ENCODE results near the gene TMOD1.
"Not testable (repeated sequence)": the region's sequence is repeated elsewhere in the genome, so short reads cannot be mapped to it uniquely, and the experiment has no call there.

TMOD1 gene

DNA sequence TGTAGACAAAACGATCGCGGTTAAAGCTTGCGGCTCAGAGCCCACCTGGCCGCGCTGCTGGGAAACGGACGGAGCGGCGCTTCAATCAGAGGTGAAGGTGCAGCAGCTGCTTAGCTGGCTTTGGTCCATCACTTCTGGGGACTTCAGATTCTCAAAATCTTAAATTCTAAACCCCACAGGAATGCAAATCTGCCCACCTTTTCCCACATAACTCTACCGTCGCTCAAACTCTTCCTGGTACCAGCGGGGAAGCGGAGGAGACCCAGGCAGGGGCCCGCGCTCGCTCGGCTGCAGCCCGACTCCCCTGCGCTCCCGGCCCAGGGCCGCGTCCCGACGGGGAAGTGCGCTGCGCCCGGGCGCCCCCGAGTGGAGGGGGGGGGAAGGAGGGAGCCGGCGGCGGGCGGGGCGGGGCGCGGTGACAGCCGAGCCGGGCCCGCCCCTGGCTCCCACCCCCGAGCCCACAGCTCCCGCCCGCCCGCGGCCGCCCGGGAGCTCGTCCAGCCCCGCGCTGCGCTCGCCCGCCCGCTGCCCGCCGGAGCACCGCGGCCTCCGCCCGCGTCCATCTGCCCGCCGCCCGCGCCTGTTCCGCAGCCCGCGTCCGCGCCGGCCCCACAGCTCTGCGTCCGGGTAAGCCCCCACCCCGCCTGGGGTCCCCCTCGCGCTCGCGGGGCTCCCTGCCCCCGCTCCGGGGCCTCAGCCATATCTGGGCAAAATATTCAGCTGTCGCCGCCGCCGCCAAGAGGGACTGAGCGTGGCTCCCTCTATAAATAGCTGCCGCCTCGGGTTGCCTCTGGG is at the start of gene TMOD1:
Gene TMOD1, plus strand, starts transcription at position 490 of the 795 bp plus-strand sequence. CDS start 22,523 bp downstream, outside the sequence.
- DNase-seq = peak; percentile 63 to 70

GRCh38 chr9:97453573-97453972 is 47.9 kb upstream of the TMOD1 start:
- DNase-seq = not testable (repeated sequence)

DNA sequence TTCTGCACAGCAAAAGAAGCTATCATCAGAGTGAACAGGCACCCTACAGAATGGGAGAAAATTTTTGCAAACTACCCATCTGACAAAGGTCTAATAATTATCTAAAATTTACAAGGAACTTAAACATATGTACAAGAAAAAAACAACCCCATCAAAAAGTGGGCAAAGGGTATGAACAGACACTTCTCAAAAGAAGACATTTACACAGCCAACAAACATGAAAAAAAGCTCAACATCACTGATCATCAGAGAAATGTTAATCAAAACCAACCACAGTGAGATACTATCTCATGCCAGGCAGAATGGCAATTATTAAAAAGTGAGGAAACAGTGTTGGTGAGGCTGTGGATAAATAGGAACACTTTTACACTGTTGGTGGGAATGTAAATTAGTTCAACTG is 44.6 kb upstream of the TMOD1 start:
- not testable (repeated sequence) for DNase-seq

GRCh38 chr9:97459326-97459725 is 42.1 kb upstream of the TMOD1 start:
- DNase-seq = no peak

DNA sequence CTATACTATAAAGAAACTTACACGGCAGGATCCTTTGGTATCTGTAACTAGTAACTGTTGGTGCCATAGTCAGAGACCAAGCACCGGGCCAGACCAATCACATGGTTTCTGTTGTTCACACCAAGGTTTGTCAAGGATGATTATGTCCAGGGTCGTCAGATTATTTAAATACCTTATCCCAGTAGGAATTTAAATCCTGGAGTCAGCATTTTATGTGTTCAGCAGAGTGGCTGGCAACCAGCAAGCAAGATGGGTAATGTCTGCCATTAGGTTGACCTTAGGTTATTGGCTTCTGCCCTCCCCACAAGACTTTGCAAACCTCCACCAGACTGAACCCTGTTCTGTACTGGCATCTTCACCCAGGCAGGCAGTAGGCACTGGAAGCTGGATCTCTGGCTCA is 39.3 kb upstream of the TMOD1 start:
- no peak for DNase-seq

GRCh38 chr9:97462914-97463313 is 38.6 kb upstream of the TMOD1 start:
- no peak for DNase-seq

- DNase-seq = peak; percentile 63
These were observed 32.6 kb upstream of the TMOD1 start for GRCh38 chr9:97468658-97469448.

GRCh38 chr9:97470076-97470475 is 31.4 kb upstream of the TMOD1 start:
- DNase-seq = no peak

- no peak for DNase-seq
These were observed 27.7 kb upstream of the TMOD1 start for GRCh38 chr9:97473717-97474116.

DNA sequence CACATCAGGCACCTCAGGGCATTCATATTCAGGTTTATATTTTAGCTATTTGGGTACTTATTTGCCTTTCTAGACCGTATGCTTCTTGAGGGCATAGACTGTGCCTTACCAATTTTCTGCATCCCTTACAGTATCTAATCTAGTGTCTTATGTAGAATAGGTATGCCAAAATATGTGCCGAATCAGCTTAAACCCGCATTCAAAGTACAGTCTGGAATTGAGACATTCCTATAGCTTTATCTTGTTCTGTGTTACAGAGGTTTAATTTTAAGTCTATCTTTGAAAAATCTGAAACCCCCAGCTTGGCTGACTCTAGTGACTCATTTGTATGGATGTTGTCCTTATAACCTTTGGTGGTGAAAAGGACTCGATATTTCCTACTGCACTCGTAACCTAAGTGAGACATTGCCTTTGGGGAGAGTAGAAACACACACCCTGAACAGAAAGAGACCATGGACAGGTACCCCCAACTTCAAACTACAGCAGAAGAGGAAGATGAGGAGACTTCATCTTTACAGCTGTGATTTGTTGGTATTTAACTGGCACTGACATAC is 27.0 kb upstream of the TMOD1 start:
- DNase-seq = no peak

- DNase-seq = no peak
These were observed 26.4 kb upstream of the TMOD1 start for GRCh38 chr9:97475059-97475458.

DNA sequence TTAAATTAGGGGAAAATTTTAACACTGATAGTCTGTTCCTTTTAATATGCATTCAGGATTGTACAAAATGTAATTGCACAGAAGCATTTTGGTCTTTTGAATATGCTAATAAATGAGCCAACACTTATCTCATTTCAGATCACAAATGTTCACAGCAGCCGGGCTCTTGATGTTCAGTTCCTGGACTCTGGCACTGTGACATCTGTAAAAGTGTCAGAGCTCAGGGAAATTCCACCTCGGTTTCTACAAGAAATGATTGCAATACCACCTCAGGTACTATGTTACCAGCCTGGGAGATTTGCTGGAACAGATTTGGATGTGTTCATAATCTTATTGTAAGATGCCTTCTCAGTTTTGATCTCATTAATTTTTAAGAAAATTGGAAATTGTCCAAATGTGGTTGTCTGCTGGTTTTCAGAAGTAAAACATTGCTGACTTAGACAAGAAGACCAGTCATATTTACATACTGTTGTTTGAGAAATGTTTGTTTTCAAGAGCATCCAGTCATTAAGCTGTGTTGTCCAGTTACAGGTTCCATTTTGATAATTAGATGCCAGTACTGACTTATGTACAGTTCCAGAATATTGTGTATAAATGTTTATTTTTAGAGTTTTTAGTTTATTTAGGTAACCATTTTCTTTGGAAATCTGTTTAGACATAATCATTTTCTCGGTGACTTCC is 23.0 kb upstream of the TMOD1 start:
- no peak for DNase-seq

- no peak for DNase-seq
These were observed 21.8 kb upstream of the TMOD1 start for GRCh38 chr9:97479496-97480159.

DNA sequence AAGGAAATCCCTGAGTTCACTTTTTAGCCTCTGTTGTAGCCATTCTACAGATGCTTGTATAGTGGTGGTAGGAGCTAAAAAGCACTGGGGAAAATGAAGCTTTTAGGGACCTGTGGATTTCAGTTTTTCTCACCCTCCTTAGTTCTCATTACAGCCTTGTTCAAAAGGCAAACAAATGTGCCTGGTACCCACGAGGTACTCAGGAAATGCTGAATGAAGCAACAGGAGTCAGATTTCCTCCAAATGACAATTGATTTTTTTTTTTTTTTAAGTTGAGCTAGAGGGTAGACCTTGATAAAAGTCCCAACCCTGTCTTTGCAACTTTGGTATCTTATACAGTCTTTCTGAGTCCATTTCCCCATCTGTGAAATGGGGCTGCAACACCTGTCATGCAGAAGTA is 21.3 kb upstream of the TMOD1 start:
- no peak for DNase-seq

- DNase-seq = no peak
These were observed 20.7 kb upstream of the TMOD1 start for GRCh38 chr9:97480749-97481148.

- no peak for DNase-seq
These were observed 17.3 kb upstream of the TMOD1 start for GRCh38 chr9:97484134-97484533.

DNA sequence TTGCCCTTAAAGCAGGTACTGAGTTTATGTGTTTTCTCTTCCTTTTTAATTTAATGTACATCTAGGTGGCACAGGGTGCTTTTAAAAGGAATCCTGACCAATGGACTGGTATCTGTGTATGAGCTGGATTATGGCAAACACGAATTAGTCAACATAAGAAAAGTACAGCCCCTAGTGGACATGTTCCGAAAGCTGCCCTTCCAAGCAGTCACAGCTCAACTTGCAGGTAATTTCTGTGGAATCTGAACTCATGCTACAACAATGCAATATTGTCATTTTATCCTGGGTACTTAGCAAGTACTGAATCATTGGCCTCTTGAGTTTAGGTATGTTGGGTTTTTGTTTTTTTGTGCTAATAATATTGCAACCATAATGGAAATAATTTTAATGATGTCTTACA is 14.4 kb upstream of the TMOD1 start:
- DNase-seq = no peak

DNA sequence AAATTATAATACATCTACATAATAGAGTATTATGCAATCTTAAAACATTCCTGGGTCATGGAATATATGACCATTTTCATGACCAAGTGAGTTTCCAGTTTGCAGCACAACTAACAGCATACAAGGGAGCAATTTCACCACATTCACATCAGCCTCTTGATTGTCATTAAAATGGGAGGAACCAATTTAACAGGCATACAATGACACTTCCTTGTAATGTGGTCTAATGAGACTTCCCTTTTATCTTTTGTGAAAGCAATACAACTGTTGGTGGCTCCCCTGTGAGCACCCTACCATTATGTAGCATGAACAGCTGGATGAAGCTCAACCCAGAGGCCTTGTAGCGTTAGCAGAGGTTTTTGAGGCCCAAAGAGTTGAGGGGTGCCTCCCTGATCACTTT is 13.6 kb upstream of the TMOD1 start:
- no peak for DNase-seq

- no peak for DNase-seq
These were observed 10.1 kb upstream of the TMOD1 start for GRCh38 chr9:97491216-97491999.

DNA sequence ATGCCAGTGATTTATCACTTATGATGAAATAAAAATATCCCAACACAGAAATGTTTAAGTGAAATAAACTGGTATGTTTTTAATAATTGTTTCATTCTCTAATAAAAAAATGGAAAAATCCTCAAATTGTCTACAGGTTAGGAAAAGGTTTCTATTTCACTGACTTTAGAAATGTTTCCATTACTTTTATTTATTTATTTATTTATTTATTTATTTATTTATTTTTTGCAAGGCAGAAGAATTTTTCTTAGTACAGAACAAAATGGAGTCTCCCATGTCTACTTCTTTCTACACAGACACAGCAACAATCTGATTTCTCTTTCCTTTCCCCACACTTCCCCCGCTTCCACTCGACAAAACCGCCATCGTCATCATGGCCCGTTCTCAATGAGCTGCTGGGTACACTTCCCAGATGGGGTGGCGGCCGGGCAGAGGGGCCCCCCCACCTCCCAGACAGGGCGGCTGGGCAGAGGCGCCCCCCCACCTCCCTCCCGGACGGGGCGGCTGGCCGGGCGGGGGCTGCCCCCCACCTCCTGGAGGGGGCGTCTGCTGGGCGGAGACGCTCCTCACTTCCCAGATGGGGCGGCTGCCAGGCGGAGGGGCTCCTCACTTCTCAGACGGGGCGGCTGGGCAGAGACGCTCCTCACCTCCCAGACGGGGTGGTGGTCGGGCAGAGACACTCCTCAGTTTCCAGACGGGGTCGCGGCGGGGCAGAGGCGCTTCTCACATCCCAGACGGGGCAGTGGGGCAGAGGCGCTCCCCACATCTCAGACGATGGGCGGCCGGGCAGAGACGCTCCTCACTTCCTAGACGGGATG is 3.7 kb upstream of the TMOD1 start:
- not testable (repeated sequence) for DNase-seq

DNA sequence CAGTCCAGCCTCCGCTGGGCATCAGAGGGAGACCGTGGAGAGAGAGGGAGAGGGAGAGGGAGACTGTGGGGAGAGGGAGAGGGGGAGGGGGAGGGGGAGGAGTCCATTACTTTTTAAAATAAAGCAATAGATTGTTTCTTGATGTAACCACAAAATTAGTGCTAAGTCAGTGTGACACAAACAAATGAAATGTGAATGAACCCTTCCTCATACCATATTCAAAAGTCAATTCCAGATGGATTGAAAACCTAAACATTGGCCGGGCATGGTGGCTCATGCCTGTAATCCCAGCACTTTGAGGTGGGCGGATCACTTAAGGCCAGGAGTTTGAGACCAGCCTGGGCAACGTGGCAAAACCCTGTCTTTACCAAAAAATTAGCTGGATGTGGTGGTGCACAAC is 2.6 kb upstream of the TMOD1 start:
- not testable (repeated sequence) for DNase-seq

All from activated T-cell treated with anti-CD3 and anti-CD28 coated beads, Interleukin-2, amount 50 U/mL, for 48 hours (primary cell).